Spinal cord (tissue), 10 donors: Measurements from ENCODE around the gene ASNS. TPM values are rescaled to one million over a fixed set of nuclear protein-coding genes. Genes with fewer than 3 reads are reported as not detected.
A peak's percentile ranks its signal among the peaks of the same experiment; 100 is the strongest.

Experiments used
- DNase-seq, 6 donors: peaks; one replicate each; pipeline versions ENCODE4 v3.0.0 to v3.0.0-alpha.2; 2013 to 2015; ENCODE audit warnings: low spot score in 6 of 6, low read depth in 4 of 6
- H3K27ac ChIP-seq: one replicate; pipeline ENCODE4 v1.5.1; 2013; ENCODE audit warnings: low read depth, low read length, control low read depth
- H3K27me3 ChIP-seq: one replicate; pipeline ENCODE4 v1.6.1; 2013; ENCODE audit warnings: low read length; ENCODE audit not compliant: control insufficient read depth, insufficient read depth
- H3K36me3 ChIP-seq: one replicate; pipeline ENCODE4 v1.6.1; 2013; ENCODE audit warnings: low read length; ENCODE audit not compliant: control insufficient read depth, insufficient read depth
- H3K4me1 ChIP-seq: one replicate; pipeline ENCODE4 v1.6.1; 2013; ENCODE audit warnings: low read length; ENCODE audit not compliant: control insufficient read depth, insufficient read depth
- H3K4me3 ChIP-seq: one replicate; pipeline ENCODE4 v1.5.1; 2013; ENCODE audit warnings: low read depth, low read length, control low read depth
- H3K9me3 ChIP-seq: one replicate; pipeline ENCODE4 v1.6.1; 2013; ENCODE audit warnings: low read length; ENCODE audit not compliant: control insufficient read depth, insufficient read depth
- WGBS: methylation state at CpG from one replicate; pipeline ENCODE4 v1.1.5; 2013; ENCODE audit warnings: missing lambda C conversion rate; ENCODE audit not compliant: insufficient coverage; 5-methylcytosine and 5-hydroxymethylcytosine counted together
- polyA plus RNA-seq, 2 donors: library from polyadenylated mRNA; unstranded; fragments of 120-200 nt; gene quantifications; one replicate each; pipeline ENCODE4 v1.2.1, GENCODE V29; 2013; ENCODE audit not compliant: insufficient read length in 2 of 2
- total RNA-seq, 2 donors: library from RNA; depleted of rRNA in 1 of 2; stranded (reverse); fragments of 120-200 nt in 1 of 2; fragments of >200 nt in 1 of 2; gene quantifications; one replicate each; pipeline versions ENCODE4 v1.2.3 to v1.2.4, GENCODE V29; 2013 to 2014
- donor health status: healthy.

ASNS gene
- total and polyA plus RNA-seq, 4 donors = 21.6 to 93.3 (median 69.9) TPM

DNA sequence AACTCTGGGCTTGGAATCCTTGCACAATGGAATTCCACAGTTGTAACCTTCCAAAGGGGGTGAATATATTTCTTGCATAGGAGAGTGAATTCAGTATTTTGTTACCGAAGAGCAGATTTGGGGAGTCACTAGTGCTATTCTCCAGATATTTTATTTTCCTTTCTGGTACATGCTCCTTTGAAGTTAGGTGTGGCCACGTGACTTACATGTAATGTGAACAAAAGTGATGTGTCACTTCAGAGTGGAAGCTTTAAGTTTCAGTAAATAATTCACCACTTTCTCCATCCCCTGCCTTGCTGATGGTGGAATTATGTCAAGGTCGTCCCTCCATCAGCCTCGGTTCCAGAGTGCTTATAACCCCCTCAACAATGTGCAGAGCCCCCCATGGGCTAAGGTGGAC, 25.3 kb downstream of the ASNS start:
- no peaks in the 10 kb centered on the region for H3K9me3 ChIP-seq
- no peaks in the 10 kb centered on the region for H3K4me1 ChIP-seq
- H3K27ac ChIP-seq = no peak overlapping the region
- no peaks in the 10 kb centered on the region for H3K27me3 ChIP-seq
- no peaks in the 10 kb centered on the region for H3K36me3 ChIP-seq
- H3K4me3 ChIP-seq = no peak overlapping the region
- no CpG with 5 or more reads among the region's 4 CpGs for WGBS
- no peak for DNase-seq

DNA sequence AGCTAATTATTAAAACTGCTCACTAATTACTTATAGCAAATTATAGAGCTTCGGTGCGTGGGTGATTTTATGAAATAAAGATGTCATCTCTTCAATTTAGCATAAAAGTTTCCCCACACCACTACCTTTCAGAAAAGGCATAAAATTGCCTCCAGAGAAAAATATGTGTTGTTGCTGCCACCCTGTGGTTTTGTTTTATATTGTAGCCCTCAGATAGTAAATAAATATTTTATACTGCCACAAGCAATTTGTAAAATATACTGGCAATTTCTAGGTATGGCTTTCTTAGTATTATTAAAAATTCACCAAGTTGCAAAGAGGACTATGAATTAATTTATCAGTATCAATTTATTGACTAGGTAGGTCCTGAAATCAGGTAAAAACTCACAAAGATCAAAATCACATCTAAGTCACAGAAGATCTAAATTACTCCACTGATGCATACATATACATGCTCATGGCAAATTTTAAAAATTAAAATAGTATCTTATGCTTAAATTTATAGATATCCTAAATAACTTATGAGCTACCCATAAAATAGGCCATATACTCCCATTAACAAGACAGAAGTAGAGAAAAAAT, 26.5 kb downstream of the ASNS start:
- no peak overlapping the region for H3K27ac ChIP-seq

DNA sequence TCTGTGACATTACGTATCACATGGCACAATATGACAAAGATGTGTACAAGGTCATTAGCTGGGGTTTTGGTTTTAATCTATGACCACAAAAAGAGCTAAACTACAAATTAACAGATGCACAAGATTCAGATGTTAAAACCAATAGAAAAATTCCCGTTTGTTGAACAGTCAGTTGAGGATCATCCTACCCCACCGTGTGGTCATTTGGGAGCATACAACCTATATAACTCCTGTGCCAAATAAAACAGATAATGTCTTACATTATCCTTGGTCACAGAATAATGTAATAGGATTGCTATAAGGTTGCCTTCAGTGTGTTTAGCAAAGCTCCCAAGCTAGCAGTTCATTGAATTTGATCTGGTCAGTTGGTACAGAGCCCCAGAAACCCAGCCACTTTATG, 28.2 kb downstream of the ASNS start:
- no CpG with 5 or more reads among the region's 3 CpGs for WGBS
- H3K4me1 ChIP-seq = no peaks in the 10 kb centered on the region
- no peaks in the 10 kb centered on the region for H3K9me3 ChIP-seq
- H3K27me3 ChIP-seq = no peaks in the 10 kb centered on the region
- DNase-seq = no peak
- no peak overlapping the region for H3K27ac ChIP-seq
- H3K4me3 ChIP-seq = no peak overlapping the region
- H3K36me3 ChIP-seq = no peaks in the 10 kb centered on the region

More for the DNA sequence above, 26.5 kb downstream of the ASNS start:
- DNase-seq = peak in 4 of 6 donors; percentile 20 to 85 (median 50)
- Histone ChIP-seq H3K36me3 (no peaks in the 10 kb centered on the region), H3K4me1 (no peaks in the 10 kb centered on the region), H3K4me3 (no peak overlapping the region), H3K9me3 (no peaks in the 10 kb centered on the region), H3K27me3 (no peaks in the 10 kb centered on the region)
- WGBS = no CpG with 5 or more reads among the region's 2 CpGs

DNA sequence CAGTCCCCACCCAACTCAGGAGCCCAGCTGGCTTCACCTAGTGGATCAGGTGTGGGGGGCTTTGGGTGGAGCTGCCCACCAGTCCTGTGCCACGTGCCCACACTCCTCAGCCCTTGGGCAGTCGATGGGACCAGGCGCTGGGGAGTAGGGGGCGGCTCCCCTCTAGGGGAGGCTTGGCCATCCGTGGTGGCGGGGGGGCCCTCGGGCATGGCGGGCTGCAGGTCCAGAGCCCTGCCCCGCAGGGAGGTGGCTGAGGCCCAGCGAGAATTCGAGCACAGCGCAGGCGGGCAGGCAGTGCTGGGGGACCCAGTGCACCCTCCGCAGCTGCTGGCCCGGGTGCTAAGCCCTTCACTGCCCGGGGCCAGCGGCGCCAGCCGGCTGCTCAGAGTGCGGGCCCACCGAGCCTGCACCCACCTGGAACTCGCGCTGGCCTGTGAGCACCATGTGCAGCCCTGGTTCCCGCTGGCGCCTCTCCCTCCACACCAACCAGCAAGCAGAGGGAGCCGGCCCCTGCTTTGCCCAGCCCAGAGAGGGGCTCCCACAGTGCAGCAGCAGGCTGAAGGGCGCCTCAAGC, 29.3 kb downstream of the ASNS start:
- H3K4me1 ChIP-seq = no peaks in the 10 kb centered on the region
- H3K36me3 ChIP-seq = no peaks in the 10 kb centered on the region
- no peak for DNase-seq
- no peaks in the 10 kb centered on the region for H3K27me3 ChIP-seq
- WGBS = 95% methylated on average over 27 of the region's 27 CpGs
- no peaks in the 10 kb centered on the region for H3K9me3 ChIP-seq
- no peak overlapping the region for H3K4me3 ChIP-seq
- H3K27ac ChIP-seq = no peak overlapping the region

DNA sequence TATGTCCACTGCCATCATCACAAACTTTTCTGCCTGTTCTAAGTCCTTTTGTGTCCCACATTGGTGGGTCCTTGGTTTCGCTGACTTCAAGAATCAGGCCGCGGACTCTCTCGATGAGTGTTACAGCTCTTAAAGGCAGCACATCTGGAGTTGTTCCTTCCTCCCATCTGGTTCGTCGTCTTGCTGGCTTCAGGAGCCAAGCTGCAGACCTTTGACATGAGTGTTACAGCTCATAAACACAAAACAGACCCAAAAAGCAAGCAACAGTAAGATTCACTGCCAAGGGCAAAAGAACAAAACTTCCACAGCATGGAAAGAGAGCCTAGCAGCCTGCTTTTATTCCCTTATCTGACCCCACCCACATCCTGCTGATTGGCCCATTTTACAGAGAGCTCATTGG, 30.2 kb downstream of the ASNS start:
- 90% methylated on average over 6 of the region's 6 CpGs for WGBS

GRCh38 chr7:97835296-97836138, 36.7 kb downstream of the ASNS start:
- H3K27ac ChIP-seq = no peak overlapping the region
- H3K4me1 ChIP-seq = no peaks in the 10 kb centered on the region
- no CpG with 5 or more reads among the region's 12 CpGs for WGBS
- no peaks in the 10 kb centered on the region for H3K36me3 ChIP-seq
- no peaks in the 10 kb centered on the region for H3K27me3 ChIP-seq
- no peak overlapping the region for H3K4me3 ChIP-seq
- no peaks in the 10 kb centered on the region for H3K9me3 ChIP-seq
- peak; percentile 21 to 93 (median 62) for DNase-seq

More for the DNA sequence above, 30.2 kb downstream of the ASNS start:
- Histone ChIP-seq H3K36me3 (no peaks in the 10 kb centered on the region), H3K9me3 (no peaks in the 10 kb centered on the region), H3K4me1 (no peaks in the 10 kb centered on the region), H3K27ac (no peak overlapping the region), H3K4me3 (no peak overlapping the region), H3K27me3 (no peaks in the 10 kb centered on the region)
- no peak for DNase-seq

DNA sequence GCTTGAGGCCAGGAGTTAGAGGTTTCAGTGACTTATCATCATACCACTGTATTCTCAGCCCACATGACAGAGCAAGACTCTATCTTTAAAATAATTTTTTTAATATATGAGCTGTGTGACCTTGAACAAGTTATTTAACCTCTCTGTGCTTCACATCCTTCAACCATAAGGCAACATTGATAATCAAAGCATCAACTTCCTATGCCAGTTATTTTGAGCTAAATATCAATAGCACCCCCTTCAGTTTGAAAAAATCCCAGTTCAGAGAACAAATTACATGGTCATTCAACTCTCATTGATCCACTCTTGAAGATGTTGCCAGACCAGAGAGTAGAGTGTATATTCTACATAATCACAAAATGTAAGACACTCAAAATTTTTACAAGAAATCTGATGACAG, 53.0 kb downstream of the ASNS start:
- Histone ChIP-seq H3K9me3 (peaks cover 1% of the 10 kb centered on the region), H3K4me3 (no peak overlapping the region), H3K36me3 (no peaks in the 10 kb centered on the region), H3K4me1 (no peaks in the 10 kb centered on the region), H3K27ac (no peak overlapping the region), H3K27me3 (no peaks in the 10 kb centered on the region)
- DNase-seq = no peak

DNA sequence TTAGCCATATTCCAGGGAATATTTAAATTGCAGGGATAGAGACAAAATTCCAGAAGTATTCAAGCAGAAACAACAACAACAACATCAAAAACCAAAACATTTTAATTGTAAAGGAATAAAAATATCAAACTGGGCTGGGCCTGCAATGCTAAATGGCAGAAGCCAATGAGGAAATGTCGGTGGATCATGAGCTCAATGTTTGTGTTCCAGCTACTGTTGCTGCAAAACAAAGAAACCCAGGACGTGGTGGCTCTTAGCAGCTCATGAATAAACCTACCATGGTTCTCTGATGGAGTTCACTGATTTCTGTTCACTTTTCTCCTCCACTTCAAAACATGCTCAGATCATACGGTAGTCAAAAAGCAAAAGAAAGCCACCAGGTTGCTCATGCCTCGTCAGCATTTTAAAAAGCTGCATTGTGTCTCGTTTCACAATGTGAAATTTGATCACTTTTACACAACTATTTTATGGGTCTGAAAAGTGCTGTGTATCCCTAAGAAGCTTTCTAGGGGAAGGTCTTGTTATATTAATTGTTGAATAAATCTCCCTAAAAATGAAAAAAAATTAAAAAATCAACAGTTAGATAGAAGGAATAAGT, 54.0 kb downstream of the ASNS start:
- no peak for DNase-seq
- no peaks in the 10 kb centered on the region for H3K4me1 ChIP-seq
- no peaks in the 10 kb centered on the region for H3K27me3 ChIP-seq
- peaks cover 1% of the 10 kb centered on the region for H3K9me3 ChIP-seq
- 51% methylated on average over 2 of the region's 5 CpGs for WGBS
- H3K27ac ChIP-seq = no peak overlapping the region
- no peaks in the 10 kb centered on the region for H3K36me3 ChIP-seq
- no peak overlapping the region for H3K4me3 ChIP-seq
